ENCODE results near the gene PTGFRN.
A peak's percentile ranks its signal among the peaks of the same experiment; 100 is the strongest.
"Not testable (repeated sequence)": the region's sequence is repeated elsewhere in the genome, so short reads cannot be mapped to it uniquely, and the experiment has no call there.

Gene PTGFRN

DNA sequence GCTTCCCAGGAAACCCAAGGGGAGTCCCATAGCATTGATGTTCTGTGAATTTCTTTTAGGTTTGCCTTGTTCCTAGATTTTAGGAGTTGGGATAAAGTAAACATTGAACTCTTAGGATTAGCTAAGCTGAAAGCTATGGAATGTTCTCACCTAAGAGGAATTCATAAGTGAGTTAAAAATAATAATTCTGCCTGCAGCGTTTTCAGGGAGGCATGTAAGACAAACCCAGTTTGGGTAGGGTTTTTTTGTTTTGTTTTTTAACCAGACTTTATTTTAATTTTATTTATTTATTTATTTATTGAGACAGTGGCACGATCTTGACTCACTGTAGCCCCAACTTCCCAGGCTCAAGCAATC, 62.9 kb downstream of the PTGFRN start:
- DNase-seq: no peak

DNA sequence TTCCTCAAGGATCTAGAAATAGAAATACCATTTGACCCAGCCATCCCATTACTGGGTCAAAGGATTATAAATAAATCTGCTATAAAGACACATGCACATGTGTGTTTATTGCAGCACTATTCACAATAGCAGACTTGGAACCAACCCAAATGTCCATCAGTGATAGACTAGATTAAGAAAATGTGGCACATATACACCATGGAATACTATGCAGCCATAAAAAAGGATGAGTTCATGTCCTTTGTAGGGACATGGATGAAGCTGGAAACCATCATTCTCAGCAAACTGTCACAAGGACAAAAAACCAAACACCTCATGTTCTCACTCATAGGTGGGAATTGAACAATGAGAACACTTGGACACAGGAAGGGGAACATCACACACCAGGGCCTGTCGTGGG, 70.6 kb downstream of the PTGFRN start:
- not testable (repeated sequence) for DNase-seq

- no peak for DNase-seq
Measured at GRCh38 chr1:116981521-116982037, 71.9 kb downstream of the PTGFRN start.

DNA sequence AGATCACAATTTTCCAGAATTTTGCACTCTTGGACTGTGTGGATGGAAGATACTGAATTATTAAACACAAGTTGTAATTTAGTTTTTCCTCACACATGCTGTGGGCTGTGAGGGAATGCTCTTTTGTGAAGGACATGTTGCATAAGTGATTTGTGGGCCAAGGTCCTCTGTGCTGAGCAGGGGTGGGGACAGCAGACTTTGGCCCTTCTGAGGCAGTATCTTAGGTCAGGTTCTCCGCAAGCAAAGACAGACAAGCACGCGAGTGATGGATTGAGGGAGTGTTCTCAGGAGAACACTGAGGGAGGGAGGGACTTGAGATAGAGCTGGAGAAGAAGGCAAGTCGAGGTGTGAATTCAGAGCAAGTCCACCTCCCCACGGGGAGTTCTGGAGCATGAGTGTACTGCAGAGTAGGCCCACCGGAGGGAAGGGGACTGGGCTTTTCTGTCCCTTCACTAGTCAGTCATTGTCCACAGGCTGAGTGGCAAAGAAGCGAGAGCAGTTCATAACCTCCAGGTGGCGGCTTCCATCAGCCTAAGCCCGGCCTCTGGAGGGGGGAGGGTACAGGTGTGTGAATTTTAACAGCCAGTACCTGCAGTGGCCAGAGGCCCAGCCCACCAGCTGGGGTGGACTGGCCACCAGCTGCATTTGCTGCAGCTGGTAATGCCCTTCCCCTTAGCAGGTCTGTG, 72.7 kb downstream of the PTGFRN start:
- no peak for DNase-seq

- no peak for DNase-seq
Measured at GRCh38 chr1:116983112-116983511, 73.4 kb downstream of the PTGFRN start.

- DNase-seq: no peak
Measured at GRCh38 chr1:116983678-116984077, 74.0 kb downstream of the PTGFRN start.

DNA sequence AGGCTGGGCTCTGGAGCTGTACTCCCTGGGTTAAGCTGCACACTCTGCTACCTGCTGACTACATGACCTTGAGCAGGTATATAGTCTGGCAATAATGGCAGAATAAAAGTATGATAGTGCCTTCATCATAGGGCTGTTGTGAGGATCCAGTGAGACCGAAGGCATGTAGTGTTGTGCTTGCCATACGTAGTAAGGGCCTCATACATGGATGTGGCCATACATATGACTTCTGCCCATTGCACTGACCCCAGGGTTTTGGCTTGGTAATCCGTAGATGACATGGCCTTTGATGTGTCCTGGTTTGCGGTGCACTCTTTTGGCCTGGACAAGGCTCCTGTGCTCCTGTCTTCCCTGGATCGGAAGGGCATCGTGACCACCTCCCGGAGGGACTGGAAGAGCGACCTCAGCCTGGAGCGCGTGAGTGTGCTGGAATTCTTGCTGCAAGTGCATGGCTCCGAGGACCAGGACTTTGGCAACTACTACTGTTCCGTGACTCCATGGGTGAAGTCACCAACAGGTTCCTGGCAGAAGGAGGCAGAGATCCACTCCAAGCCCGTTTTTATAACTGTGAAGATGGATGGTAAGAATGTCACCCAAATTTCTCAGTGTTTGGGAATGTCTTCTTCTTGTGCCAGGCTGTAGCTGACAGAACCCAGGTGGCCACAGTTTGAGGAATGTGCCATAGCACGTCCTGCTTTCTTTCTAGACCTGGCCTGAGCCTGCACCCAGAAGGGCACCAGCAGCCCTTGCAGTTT, 74.9 kb downstream of the PTGFRN start:
- no peak for DNase-seq

GRCh38 chr1:116986421-116987255, 76.9 kb downstream of the PTGFRN start:
- DNase-seq: peak; percentile 46

GRCh38 chr1:116987256-116987555, 77.5 kb downstream of the PTGFRN start:
- DNase-seq: peak; percentile 64

DNA sequence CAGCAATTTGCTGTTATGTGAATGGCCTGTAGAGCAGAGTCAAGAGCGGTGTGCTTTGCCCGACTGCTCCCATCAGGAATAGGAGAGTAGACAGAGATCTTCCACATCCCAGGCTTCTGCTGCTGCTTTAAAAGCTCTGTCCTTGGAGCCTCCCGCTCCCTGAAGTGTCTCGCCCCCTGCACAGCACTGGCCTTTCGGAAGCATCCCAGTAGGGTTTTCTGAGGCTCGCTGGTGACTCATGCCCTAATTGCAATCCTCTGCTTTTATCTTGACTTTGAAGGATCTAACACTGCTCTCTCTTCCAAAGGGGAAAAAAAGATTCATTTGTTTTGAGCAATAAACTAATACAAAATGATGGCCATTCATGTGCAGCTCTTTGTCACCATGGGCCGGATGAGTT, 78.5 kb downstream of the PTGFRN start:
- no peak for DNase-seq

DNA sequence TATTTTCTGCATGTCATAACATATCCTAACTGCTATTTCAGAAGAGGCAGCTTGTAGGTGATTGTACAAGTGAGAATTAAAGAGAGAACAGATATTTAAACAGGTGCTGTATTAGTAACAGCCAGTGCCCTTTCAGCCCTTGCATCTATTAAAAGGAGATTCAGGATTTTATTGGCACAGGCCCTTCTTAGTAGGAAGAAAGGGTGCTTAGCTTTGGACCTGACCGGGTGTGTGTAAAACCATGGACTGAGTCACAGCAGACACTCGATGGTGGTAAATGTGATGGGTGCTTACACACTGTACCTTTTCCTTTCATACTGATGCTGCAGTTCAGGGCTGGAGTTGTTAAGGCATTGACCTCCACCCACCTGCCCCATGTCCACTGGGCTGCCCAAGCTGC, 79.2 kb downstream of the PTGFRN start:
- no peak for DNase-seq

GRCh38 chr1:116989835-116990234, 80.1 kb downstream of the PTGFRN start:
- DNase-seq: no peak

DNA sequence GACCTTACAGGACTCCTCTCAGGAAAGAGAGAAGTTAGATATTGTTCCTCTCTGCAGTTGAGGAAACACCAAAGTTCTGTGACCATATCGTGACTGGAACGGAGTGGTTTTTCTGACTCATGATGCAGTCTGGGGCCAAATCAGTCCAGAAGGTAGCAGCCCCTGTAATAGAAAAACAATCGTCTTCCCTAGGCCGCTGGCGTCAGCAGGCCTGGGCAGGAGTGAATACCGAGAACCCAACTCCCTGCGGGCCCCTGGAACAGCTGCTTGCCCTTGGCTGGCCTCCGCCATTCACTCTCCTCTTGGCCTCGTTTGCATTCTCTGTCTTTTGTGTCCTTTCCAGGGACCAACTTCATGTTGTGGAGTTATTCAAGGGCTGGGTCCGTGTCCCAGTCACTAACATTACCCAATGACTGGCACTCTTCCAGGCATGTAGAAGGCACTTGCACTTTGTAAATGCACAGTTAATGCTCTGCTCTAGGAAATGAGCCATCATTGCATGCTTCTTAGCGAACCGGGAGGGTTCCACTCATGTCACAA, 81.0 kb downstream of the PTGFRN start:
- DNase-seq: no peak

- DNase-seq: no peak
Measured at GRCh38 chr1:116991171-116991845, 81.6 kb downstream of the PTGFRN start.

- DNase-seq: no peak
Measured at GRCh38 chr1:116991918-116992317, 82.2 kb downstream of the PTGFRN start.

DNA sequence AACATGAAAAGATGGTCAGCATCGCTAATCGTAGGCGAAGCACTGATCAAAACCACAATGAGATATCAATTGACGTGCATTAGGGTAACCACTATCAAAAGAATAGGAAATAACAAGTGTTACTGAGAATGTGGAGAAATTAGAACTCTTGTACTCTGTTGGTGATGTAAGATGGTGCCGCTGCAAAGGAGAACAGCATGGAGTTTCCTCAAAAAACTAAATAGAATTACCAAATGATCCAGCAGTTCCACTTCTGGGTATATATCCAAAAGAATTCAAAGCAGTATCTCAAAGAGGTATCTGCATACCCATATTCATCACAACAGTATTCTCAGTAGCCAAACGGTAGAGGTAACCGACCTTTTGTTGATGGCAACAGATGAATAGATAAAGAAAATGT, 83.6 kb downstream of the PTGFRN start:
- DNase-seq: no peak

DNA sequence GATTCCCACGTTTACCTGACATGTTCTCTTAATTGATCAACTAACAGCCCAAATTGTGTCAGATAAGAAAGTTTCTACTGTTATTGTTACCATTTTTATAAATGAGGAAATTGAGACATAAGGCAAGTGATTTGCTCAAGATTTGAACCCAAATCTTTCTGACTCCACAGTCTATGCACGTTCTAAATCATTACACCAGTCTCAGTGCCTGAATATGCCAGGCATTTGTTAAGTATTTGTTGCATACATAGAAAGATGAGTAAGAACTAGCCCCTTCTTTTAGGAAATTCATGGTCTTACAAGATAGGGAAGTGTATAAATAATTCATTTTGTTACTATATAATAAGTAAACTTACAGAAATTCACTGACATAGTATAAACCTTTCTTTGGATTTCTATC, 84.7 kb downstream of the PTGFRN start:
- no peak for DNase-seq

DNA sequence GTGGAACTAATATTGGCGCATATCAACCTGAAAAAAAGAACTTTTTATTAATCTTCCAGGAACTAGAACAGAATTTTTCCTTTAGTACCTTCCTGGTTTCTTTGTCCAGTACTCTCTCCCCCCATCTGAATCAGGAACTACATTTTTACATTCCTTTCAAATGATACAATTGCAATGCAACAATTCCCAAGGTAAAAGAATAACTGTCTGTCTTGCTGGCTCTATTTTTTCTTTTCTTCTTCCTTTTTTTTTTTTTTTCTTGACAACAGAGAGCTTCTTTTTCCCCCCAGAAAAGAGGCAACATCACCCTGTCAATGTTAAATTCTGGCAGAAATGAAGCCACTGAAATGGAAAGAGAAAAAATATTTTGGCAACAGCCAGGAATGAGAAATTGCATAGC, 87.3 kb downstream of the PTGFRN start:
- DNase-seq: no peak

DNA sequence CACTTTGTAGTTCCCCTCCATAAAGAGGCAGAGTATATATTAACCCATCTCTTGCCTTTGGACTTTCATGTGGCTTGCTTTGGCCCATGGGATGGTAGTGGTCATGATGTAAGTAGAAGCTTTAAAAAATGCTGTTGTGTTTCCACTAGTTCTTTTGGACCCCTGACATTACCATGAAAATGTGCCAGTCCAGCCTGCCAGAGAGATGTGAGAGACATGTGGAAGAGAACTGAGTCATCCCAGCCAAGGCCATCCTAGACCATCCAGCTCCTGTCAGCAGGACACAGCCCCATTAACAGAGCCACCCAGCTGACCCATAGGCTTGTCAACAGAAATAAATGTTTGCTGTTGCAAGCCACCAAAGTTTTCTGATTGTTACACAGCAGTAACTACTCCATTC, 87.9 kb downstream of the PTGFRN start:
- DNase-seq: no peak

- DNase-seq: no peak
Measured at GRCh38 chr1:116999596-116999995, 89.9 kb downstream of the PTGFRN start.

- DNase-seq: no peak
Measured at GRCh38 chr1:117000142-117000541, 90.4 kb downstream of the PTGFRN start.

- DNase-seq: no peak
Measured at GRCh38 chr1:117001254-117001927, 91.7 kb downstream of the PTGFRN start, which contains the start of gene CD101. CD101 (plus strand) TSS chr1:117001760; CDS start chr1:117001818, 58 bp downstream.
